Stimulated activated CD4-positive, alpha-beta T cell treated with anti-CD3 and anti-CD28 coated beads, Interleukin-4, amount 100 ng/mL, for 1 hour (primary cell): ENCODE measurements around the gene NRDE2.
"Not testable (repeated sequence)": the region's sequence is repeated elsewhere in the genome, so short reads cannot be mapped to it uniquely, and the experiment has no call there.

Experiments used
- DNase-seq: peaks from one replicate; pipeline ENCODE4 v3.0.0-alpha.2; 2020

Gene NRDE2

DNA sequence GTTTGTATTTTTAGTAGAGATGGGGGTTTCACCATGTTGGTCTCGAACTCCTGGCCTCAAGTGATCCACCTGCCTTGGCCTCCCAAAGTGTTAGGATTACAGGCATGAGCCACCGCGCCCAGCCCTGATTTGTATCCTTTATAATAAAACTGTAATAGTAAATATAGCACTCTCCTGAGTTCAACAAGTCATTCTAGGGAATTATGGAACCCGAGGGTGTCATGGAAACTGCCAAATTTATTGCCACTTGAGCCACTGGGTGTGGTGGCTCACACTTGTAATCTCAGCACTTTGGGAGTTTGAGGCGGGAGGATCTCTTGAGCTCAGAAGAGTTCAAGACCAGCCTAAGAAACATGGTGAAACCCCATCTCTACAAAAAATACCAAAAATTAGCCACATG lies 9.5 kb upstream of the NRDE2 start:
- not testable (repeated sequence) for DNase-seq

- DNase-seq = no peak
These were observed 5.2 kb upstream of the NRDE2 start for GRCh38 chr14:90336985-90337384.

GRCh38 chr14:90336401-90336800 lies 4.7 kb upstream of the NRDE2 start:
- DNase-seq = no peak

DNA sequence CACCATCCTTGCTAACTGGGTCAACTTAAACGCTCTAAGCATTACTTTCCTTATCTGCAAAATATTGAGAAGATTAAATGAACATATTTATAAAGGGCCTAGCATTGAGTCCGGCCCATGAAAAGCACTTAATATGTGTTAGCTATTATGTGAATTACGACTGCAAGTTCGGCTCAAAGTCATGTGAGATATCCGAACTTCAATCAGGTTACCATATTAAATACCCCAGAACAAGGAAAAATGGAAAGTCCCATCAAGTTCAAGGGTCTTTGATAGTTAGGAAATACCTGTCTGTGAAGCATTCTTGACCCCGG lies 487 bp upstream of the NRDE2 start:
- DNase-seq = no peak

GRCh38 chr14:90330203-90331196 lies 1.2 kb downstream of the NRDE2 start:
- DNase-seq = no peak

GRCh38 chr14:90321891-90322290 lies 9.8 kb downstream of the NRDE2 start:
- no peak for DNase-seq

DNA sequence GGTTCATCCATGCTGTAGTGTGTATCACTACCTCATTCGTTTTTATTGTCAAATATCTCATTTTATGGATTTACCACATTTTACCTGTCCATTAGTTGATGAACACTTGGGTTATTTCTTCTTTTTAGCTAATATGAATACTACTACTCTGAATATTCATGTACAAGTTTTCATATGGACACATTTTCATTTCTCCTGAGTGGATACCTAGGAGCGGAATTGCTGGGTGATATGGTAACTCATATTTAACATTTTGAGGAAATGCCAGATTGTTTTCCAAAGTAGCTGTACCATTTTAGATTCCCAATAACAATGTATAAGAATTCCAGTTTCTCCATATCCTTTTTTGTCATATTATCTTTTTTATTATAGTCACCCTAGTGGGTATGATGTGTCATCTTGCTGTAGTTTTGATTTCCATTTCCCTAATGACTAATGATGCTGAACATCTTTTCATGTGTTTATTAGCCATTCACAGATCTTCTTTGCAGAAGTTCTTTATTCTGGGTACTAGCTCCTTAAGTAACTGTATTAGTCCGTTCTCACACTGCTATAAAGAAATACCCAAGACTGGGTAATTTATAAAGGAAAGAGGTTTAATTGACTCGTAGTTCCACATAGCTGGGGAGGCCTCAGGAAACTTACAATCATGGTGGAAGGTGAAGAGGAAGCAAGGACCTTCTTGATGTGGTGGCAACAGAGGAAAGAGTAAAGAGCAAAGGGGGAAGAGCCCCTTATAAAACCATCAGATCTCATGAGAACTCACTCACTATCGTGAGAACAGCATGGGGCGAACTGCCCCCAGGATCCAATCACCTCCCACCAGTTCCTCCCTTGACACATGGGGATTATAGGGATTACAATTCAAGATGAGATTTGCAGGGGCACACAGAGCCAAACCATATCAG lies 11.9 kb downstream of the NRDE2 start:
- DNase-seq = no peak

GRCh38 chr14:90319173-90319572 lies 12.6 kb downstream of the NRDE2 start:
- no peak for DNase-seq

GRCh38 chr14:90318016-90318415 lies 13.7 kb downstream of the NRDE2 start:
- no peak for DNase-seq

GRCh38 chr14:90317286-90317685 lies 14.5 kb downstream of the NRDE2 start:
- DNase-seq = no peak

- DNase-seq = no peak
These were observed 23.2 kb downstream of the NRDE2 start for GRCh38 chr14:90308561-90308960.

GRCh38 chr14:90305176-90305601 lies 26.6 kb downstream of the NRDE2 start:
- no peak for DNase-seq

DNA sequence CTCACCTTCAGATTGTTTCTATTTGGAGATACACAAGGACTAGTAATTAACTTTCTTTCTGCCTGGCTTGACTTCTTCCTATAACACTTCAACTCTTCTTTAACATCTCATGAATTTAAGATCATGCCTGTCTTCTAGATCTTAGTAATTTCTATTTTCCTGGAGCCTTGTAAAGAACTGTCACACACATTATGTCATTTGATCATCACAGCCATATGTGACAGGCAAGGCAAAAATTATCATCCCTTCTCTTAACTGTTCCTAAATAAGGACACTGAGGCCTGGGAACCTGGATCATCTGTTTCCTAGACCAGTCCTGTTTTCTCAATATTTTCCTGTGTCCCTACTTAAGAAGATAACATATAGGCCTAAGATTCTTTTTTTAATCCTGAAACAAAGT lies 27.2 kb downstream of the NRDE2 start:
- DNase-seq = no peak

GRCh38 chr14:90303473-90303872 lies 28.3 kb downstream of the NRDE2 start:
- DNase-seq = no peak

GRCh38 chr14:90302529-90303303 lies 29.0 kb downstream of the NRDE2 start:
- no peak for DNase-seq

- DNase-seq = no peak
These were observed 30.1 kb downstream of the NRDE2 start for GRCh38 chr14:90301668-90302090.

- DNase-seq = no peak
These were observed 30.6 kb downstream of the NRDE2 start for GRCh38 chr14:90301122-90301521.

DNA sequence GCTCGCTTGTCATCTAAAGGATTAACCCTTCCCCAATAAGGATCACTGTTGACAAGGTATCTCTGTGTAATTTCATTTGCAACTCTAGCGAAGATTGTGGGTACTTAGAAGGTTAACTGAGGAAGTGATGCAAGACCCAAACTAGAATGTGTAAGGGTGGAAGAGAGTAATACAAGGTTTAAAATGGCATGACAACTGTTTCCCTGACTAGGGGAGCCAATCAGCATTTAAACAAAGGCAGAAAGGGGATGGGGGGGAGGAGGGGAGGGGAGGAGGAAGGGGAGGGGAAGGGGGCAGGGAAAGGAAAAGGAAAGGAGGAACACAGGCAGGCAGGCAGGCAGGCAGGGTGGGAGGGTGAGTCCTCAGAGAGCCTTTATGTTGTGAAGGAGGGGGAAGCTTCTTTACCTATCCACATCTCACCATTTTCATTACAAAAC lies 31.1 kb downstream of the NRDE2 start:
- DNase-seq = no peak

- DNase-seq = no peak
These were observed 32.3 kb downstream of the NRDE2 start for GRCh38 chr14:90299408-90299807.

DNA sequence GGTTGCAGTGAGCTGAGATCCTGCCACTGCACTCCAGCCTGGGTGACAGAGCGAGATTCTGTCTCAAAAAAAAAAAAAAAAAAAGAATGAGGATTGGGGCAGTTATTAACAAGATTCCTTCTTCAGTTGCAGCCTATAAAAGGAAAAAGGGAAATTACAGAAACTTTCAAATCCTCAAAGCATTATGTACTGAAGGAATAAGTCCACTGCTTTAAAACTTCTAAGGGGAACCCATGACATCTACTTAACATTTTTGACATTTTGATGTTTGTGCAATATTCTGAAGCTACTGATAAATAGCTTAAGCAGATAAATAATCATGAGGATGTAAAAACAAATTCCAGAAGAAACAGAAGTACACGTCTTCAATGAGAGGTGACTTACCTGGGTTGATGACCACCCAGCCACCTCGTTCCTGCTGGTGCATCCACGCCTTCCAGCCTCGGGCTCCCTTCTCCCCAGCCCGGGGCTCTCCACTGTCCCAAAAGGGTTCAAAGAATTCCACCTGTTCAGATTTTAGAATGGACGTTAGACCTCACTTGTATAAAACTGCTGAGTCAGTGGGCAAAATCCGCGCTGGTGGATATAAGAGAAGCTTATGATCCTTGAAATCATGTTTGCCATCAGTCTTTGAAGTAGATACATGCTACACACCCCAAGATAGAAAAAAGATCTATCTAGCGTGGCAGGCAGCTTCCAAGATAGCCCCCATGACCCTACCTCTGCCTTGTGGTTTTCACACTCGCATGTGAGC lies 33.7 kb downstream of the NRDE2 start:
- no peak for DNase-seq

DNA sequence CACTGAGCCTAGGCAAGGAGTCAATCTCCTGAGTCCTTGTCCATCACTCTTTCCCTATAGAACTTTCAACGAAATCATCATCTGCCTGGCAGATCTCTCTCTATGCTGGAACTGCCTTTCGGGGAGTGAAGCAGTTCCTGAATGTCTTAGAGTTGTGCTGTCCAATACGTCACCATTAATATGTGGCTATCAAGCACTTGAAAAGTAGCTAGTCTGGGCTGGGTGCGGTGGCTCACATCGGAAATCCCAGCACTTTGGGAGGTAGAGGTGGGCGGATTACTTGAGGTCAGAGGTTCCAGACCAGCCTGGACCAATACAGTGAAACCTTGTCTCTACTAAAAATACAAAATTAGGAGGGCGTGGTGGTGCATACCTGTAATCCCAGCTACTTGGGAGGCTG lies 35.1 kb downstream of the NRDE2 start:
- no peak for DNase-seq

DNA sequence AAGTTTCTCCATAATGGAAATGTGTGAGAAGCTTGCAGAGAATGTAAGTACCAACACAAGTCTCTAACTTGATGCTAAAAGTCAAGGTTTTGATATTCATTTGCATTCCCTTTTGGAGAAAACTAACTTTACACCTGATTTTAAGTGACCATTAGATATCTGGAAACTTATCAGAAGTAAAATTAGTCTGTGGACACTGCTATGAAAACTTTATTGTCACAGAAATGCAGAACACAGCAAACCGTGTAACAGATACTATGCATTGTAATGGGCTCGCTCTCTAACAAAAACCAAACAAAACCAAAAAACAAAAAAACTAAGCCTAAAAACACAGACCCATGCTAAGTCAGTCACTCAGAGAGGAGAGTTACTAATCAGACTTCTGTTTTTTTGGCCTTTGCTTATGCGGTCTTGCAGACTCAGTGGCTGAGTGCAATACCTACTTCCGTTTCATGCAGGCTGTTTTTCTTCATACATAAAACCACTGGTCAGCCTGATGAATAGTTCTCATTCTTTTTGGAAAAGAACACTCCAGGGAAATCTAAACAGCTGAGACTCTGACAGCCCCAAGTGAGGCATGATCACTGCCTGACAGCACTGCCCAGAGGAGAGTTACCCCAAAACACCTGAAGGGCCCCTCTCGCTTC lies 35.7 kb downstream of the NRDE2 start:
- no peak for DNase-seq
